GM18505 (cell line): ENCODE data around the gene DENND11.

Source experiments
- ATAC-seq: cut with Tn5 transposase; IDR thresholded peaks from one replicate; pipeline ENCODE4 v1.9.1; 2021; ENCODE audit not compliant: unreplicated experiment
- POLR2A ChIP-seq: IDR thresholded peaks from 4 replicates; pipeline ENCODE4 v1.6.1; 2011; ENCODE audit warnings: borderline replicate concordance; ENCODE audit not compliant: insufficient read depth, insufficient read length; ENCODE audit errors: extremely low read depth

DENND11 gene

DNA sequence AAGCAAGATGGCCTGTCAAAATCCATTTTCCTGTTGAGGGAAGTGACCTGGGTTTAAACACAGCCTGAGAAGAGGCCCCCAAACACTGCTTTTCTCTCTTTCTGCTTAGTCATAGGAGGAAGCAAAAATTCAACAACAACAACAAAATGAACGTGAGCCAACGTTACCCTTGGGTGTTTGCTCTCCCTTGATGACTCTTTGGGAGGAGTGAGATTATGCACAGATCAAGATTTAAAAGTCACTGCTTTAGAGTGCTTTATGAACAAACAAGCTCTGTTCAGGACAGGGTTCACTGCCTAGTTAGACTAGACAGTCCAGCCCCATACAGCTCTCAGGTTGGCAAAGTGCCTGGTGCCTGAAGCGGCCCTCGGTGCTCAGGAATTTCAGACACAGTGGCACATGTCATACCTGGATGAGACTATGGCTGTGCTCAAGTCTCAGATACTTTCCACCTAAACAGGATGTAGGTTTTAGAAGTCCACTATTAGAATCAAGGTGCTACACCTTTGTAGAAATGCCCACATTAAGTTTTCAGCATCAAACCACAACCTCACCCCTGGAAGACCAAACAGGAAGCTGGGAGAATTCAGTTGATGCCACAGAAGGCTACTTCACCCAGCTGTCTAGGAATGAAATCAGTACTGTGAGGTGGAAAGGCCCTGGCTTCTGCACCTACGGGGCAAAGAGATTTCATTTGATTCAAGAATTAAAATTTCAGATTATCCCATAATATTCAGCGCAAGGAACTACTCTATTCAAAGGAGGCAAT lies 38.7 kb downstream of the DENND11 start:
- ATAC-seq: no peak
- no peak for TF ChIP-seq POLR2A

DNA sequence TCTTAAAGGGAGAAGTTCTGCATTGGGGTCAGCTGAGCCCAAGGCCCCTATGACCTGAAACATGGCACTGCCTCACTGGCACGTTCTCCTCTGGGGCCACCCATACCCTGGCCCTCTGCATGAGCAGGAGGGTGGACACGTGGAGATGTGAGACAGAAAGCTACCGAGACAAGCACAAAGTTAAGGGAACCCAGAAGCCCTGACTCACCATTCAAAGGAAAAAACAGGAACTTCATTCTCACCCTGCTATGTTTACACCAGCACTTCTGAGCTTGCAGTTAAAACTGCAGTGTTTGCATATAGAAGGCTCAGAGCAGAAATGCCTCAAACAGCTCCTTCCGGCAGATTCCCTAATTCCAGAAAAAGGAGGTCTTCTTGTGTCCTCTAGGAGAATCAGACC lies 41.7 kb downstream of the DENND11 start:
- no peak for ATAC-seq
- TF ChIP-seq POLR2A: no peak

DNA sequence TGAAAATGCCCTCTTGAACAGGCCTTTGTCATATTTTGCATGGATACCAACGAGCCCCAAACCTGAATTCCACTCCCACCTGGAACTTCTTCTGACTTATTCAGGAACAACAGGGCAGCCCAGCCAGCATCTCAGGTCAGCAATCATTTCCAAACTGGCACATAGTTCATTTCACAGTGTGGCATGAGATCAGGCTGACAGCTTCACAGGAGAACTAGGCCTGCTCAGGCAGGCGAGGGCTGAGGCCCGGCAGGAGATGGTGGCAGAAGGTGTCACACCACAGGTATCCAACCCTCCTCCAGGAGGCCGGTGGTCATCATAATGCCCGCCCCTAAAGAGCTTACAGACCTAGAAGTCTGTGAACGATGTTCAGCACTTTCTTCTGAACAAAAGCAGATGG lies 42.5 kb downstream of the DENND11 start:
- TF ChIP-seq POLR2A: no peak
- no peak for ATAC-seq

DNA sequence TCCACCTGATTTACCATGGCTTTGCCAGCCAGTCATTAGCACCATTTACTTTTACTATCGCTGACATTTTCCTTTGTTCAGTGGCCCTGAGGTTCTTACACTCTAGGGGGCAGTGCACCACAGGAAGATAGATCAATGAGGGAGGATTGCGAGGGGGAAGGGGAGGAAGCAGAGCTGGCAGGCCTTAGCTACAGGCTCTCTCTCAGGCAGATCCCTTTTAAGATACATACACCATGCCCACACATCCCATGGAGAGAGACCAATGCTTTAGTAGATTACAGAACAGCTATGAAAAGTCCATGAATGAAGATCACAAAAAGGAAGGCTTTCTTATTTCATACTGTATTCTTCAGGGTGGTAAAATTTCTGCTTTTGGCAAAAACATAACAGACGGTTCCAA lies 47.4 kb downstream of the DENND11 start:
- TF ChIP-seq POLR2A: no peak
- peak; percentile 87 for ATAC-seq

- no peak for TF ChIP-seq POLR2A
- no peak for ATAC-seq
These were observed 49.3 kb downstream of the DENND11 start for GRCh38 chr7:141652691-141653090.
